Measurements from ENCODE around the gene TNFRSF13B.
"Not testable (repeated sequence)": the region's sequence is repeated elsewhere in the genome, so short reads cannot be mapped to it uniquely, and the experiment has no call there.

The TNFRSF13B gene

GRCh38 chr17:16925461-16926060 is 46.4 kb downstream of the TNFRSF13B start:
- no peak for FAIRE-seq
- TF ChIP-seq POLR2A (IDR thresholded peaks at IDR 0.05; ENCODE audit: low read depth, low read length), result no peak
- no peak for DNase-seq (ENCODE audit: insufficient read length, low spot score)

- no peak for FAIRE-seq
- no peak for DNase-seq (ENCODE audit: insufficient read length, low spot score)
- no peak for TF ChIP-seq POLR2A (IDR thresholded peaks at IDR 0.05; ENCODE audit: low read depth, low read length)
Observed at GRCh38 chr17:16924696-16925440, 47.0 kb downstream of the TNFRSF13B start.

- no peak for TF ChIP-seq POLR2A (IDR thresholded peaks at IDR 0.05; ENCODE audit: low read depth, low read length)
- FAIRE-seq (no peak), DNase-seq (ENCODE audit: insufficient read length, low spot score) (no peak)
Observed at GRCh38 chr17:16923904-16924695, 47.8 kb downstream of the TNFRSF13B start.

- no peak for DNase-seq (ENCODE audit: insufficient read length, low spot score)
- TF ChIP-seq POLR2A (IDR thresholded peaks at IDR 0.05; ENCODE audit: low read depth, low read length), result no peak
- FAIRE-seq, result no peak
Observed at GRCh38 chr17:16923097-16923903, 48.6 kb downstream of the TNFRSF13B start.

GRCh38 chr17:16922386-16923096 is 49.4 kb downstream of the TNFRSF13B start:
- no peak for FAIRE-seq
- no peak for TF ChIP-seq POLR2A (IDR thresholded peaks at IDR 0.05; ENCODE audit: low read depth, low read length)
- DNase-seq (ENCODE audit: insufficient read length, low spot score), result no peak

- DNase-seq (ENCODE audit: insufficient read length, low spot score); FAIRE-seq: not testable (repeated sequence)
Observed at GRCh38 chr17:16921451-16921850, 50.5 kb downstream of the TNFRSF13B start.

GRCh38 chr17:16920628-16921020 is 51.3 kb downstream of the TNFRSF13B start:
- TF ChIP-seq POLR2A (IDR thresholded peaks at IDR 0.05; ENCODE audit: low read depth, low read length), result no peak
- FAIRE-seq, result no peak
- DNase-seq (ENCODE audit: insufficient read length, low spot score), result no peak

GRCh38 chr17:16919663-16920627 is 52.0 kb downstream of the TNFRSF13B start:
- DNase-seq (ENCODE audit: insufficient read length, low spot score), result no peak

GRCh38 chr17:16918443-16918842 is 53.5 kb downstream of the TNFRSF13B start:
- FAIRE-seq, result no peak
- no peak for DNase-seq (ENCODE audit: insufficient read length, low spot score)
- no peak for TF ChIP-seq POLR2A (IDR thresholded peaks at IDR 0.05; ENCODE audit: low read depth, low read length)

More at GRCh38 chr17:16919663-16920627, 52.0 kb downstream of the TNFRSF13B start:
- no peak for TF ChIP-seq POLR2A (IDR thresholded peaks at IDR 0.05; ENCODE audit: low read depth, low read length)
- no peak for FAIRE-seq

- DNase-seq (ENCODE audit: insufficient read length, low spot score) (no peak), FAIRE-seq (no peak)
- TF ChIP-seq POLR2A (IDR thresholded peaks at IDR 0.05; ENCODE audit: low read depth, low read length), result no peak
Observed at GRCh38 chr17:16917671-16918394, 54.1 kb downstream of the TNFRSF13B start.

GRCh38 chr17:16916557-16916920 is 55.4 kb downstream of the TNFRSF13B start:
- no peak for FAIRE-seq
- TF ChIP-seq POLR2A (IDR thresholded peaks at IDR 0.05; ENCODE audit: low read depth, low read length), result no peak
- no peak for DNase-seq (ENCODE audit: insufficient read length, low spot score)
